Islet precursor cell (in vitro differentiated cells): Measurements from ENCODE around the gene NEK6.

Source experiments
- DNase-seq: peaks from one replicate; pipeline ENCODE4 v3.0.0-alpha.2; 2018

Gene NEK6

GRCh38 chr9:124384846-124385245, 127.1 kb downstream of the NEK6 start:
- DNase-seq, result no peak

- no peak for DNase-seq
Observed at GRCh38 chr9:124385623-124386022, 127.9 kb downstream of the NEK6 start.

GRCh38 chr9:124386201-124386600, 128.5 kb downstream of the NEK6 start:
- no peak for DNase-seq

GRCh38 chr9:124388275-124389048, 130.7 kb downstream of the NEK6 start:
- DNase-seq, result no peak

- DNase-seq, result no peak
Observed at GRCh38 chr9:124389146-124389939, 131.6 kb downstream of the NEK6 start.

GRCh38 chr9:124390794-124391658, 133.3 kb downstream of the NEK6 start:
- DNase-seq, result no peak

GRCh38 chr9:124392254-124392870, 134.6 kb downstream of the NEK6 start:
- DNase-seq, result no peak

- DNase-seq, result peak; percentile 81
Observed at GRCh38 chr9:124392871-124393460, 135.2 kb downstream of the NEK6 start.

- no peak for DNase-seq
Observed at GRCh38 chr9:124394167-124394566, 136.4 kb downstream of the NEK6 start.

GRCh38 chr9:124394596-124394995, 136.8 kb downstream of the NEK6 start:
- DNase-seq, result no peak

- DNase-seq, result no peak
Observed at GRCh38 chr9:124395826-124396225, 138.1 kb downstream of the NEK6 start.

GRCh38 chr9:124398191-124398935, 140.6 kb downstream of the NEK6 start:
- no peak for DNase-seq

GRCh38 chr9:124399323-124399967, 141.7 kb downstream of the NEK6 start:
- DNase-seq, result no peak

- no peak for DNase-seq
Observed at GRCh38 chr9:124399968-124400940, 142.5 kb downstream of the NEK6 start.
